Stimulated activated CD4-positive, alpha-beta T cell treated with anti-CD3 and anti-CD28 coated beads, Interleukin-2, amount 100 ng/mL, for 24 hours (primary cell): Measurements from ENCODE around the gene RRM1.
"Not testable (repeated sequence)": the region's sequence is repeated elsewhere in the genome, so short reads cannot be mapped to it uniquely, and the experiment has no call there.

Experiments
- DNase-seq, 2 donors: peaks; one replicate each; pipeline ENCODE4 v3.0.0-alpha.2; 2020

Gene RRM1

DNA sequence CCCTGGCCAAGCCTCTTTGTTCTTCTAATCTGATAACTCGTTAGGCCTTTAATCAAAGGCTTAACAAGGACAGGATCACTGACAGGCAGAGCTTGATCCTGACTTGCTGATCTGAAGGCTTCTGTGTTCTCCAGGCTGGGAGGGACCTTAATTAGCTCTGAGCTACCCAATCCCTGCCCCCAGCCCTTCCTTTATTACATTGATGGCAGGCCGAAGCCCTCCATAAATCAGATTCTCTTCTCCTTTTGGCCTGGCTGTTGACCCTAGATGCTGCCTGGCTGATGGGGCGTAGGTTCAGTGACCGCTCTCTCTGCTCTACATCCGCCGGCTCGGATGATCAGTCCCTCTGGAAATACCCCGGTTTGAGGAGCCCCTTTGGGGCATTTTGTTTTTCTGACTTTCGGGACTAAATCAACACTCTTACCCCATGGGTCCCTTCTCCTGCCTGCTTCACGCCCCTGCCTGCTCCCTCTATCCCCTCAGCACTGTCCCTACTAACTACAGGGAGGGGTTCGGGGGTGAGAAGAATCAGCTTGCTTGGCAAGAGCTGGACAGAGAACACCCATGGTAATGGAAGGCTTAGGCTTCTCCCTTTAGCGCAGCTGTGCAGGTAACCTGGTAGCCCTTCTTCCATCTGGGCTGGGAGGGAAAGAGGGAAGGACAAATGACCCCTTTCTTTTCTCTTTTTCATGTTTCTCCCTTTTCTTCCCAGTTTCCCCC, 10.0 kb upstream of the RRM1 start:
- DNase-seq = no peak

GRCh38 chr11:4085575-4085974, 9.0 kb upstream of the RRM1 start:
- DNase-seq = no peak

- DNase-seq = no peak
Measured at GRCh38 chr11:4086575-4087353, 7.8 kb upstream of the RRM1 start.

DNA sequence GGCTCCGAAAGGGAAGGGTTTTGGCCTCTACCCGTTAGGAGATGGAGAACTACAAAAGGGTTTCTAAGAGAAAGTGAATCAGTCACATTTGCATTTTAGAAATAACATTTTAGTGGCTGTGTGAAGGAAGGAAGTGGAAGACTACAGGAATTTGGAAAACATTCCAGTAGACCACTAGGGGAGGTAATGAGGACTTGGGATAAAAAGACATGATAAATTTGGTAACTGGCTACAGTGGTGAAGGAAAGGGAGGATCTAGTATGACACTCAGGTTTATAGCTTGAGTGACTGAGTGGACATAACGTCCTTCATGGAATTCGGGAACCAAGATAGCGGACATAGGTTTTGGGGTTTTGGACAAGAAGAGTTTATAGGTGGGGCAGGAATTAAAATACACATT, 7.0 kb upstream of the RRM1 start:
- DNase-seq = no peak

DNA sequence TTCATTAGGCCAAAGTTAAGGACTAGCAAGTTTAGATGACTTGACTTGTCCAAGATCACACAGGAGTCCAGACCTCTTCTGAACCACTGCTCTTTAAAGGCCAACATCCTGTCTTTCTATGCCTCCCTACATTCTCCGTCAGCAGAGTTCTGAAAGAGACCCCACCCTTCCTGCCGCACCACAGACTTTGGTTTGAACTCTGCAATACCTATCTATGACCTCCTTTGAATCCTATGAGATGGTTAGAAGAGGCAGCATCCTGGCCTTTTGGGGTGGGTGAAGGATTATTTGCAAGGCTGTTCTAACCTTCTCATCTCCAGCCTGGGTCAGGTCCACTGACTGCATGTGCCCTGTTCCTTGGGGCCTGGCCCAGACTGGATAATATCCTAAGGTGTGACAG, 4.3 kb upstream of the RRM1 start:
- DNase-seq = no peak

DNA sequence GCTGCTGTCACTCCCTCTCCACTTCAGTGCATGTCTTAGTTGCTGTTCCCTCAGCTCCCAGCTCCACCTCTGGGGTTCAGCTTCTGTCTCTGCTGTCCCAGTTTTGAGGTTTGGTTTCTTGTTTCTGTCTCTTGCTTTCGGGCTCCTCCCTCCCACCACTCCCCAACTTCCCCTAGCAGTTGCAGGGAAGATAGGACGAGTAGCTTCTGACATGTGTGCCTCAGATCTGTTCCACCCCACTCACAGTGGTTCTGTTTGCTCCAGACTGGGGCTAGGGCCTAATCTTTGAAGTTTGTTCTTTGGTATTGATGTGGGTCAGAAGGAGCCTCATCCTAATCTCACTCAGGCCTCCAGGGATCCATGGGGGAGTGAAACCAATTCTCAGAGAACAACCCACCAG, 2.6 kb upstream of the RRM1 start:
- DNase-seq = peak in 1 of 2 donors; percentile 20

GRCh38 chr11:4093519-4094347, 866 bp upstream of the RRM1 start:
- no peak for DNase-seq

DNA sequence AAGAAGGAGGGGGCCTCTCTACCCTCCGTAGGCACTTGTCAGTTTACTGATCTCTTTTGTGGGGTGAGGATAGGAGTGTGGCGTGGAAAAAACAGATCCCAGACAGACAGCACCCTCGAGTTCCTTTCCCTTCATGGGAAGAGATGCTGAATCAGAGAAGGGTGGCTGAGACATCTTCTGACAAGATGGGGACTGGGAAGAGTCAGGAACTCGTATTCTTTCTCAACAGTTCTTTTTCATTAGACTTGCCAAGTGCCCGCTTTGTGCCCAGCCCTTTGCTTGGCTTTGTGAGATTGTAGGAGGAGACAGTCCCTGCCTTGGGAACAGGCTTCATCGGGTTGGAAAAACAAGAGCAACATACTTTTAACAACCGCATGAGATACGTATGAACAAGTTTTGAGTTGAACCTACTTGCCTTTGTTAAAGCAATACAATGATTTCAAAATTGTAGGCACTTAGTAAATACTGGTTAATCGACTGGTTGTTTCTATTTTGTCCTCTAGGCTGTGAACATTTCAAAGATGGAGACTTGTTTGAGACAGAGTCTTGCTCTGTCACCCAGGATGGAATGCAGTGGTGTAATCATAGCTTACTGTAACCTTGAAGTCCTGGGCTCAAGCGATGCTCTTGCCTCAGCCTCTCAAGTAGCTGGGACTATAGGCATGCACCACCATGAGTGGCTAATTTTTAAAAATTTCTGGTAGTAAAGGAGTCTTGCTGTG, 1.1 kb downstream of the RRM1 start:
- no peak for DNase-seq

DNA sequence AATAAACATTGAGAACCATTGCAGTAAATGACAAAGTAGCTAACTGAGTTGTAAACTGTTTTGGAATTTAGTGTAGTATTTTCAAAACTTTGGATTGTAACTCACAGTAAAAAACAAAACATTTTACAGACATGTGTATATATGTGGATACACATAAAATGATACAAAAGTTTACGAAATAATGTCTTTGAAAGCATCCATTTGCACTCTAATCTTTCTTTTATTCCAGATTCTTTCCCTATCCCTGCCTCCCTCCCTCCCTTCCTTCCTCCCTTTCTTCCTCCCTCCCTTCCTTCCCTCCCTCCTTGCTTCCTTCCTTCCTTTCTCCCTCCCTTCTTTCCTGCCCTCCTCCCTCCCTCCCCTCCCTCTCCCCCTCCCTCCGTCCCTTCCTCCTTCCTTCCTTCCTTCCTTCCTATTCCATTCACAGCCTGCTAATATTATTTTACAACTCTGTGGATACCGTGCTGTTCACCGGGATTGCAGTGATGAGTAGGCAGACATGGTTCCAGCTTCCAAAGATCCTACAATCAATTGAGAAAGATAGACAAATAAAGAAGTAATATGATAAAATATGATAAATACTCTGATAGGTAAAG, 3.5 kb downstream of the RRM1 start:
- DNase-seq = no peak

DNA sequence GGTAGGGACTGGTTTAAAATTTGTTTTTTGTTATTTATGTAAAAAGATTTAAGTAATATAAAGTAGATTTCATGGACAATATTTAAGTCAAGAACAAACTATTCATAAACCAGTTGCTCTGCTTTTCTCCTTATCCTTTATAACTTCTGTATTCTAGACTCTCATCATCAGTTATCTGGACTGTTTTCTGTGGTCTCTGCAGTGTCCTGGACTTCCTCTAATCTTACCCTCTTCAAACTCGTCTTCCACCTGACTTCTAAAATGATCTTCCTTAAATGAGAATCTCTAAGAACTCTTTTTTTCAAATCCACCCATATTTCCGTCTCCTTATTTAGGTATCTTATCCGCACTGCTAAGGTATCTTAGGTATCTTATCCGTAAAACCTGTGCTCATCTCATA, 8.1 kb downstream of the RRM1 start:
- no peak for DNase-seq

DNA sequence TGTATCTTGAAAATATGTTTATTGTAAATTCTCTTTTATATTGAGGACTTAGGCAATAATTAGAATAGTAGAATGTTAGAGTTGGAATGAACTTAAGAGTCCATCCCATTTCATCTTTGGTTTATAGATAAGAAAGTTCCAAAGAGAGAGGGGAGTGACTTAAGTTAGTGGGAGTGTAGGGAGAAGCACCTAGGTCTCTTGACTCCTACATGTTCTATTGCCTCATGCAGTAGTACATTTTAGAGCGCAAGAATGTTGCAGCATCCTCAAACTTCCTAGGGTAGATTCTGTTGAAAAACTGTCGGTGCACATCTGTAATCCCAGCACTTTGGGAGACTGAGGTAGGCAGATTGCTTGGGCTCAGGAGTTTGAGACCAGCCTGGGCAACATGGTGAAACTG, 8.7 kb downstream of the RRM1 start:
- DNase-seq = no peak

DNA sequence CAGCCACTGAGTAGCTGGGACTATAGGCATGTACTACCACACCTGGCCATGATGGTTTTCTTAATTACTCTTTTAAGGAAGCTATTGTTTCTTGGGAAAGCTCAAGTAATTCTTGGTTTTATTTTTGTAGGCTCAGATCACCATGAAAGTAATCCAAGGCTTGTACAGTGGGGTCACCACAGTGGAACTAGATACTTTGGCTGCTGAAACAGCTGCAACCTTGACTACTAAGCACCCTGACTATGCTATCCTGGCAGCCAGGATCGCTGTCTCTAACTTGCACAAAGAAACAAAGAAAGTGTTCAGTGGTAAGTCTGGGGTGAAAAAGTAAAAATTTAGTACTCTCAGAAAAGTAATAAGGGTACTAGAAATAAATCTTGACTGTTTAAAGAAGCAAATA, 11.3 kb downstream of the RRM1 start:
- no peak for DNase-seq

DNA sequence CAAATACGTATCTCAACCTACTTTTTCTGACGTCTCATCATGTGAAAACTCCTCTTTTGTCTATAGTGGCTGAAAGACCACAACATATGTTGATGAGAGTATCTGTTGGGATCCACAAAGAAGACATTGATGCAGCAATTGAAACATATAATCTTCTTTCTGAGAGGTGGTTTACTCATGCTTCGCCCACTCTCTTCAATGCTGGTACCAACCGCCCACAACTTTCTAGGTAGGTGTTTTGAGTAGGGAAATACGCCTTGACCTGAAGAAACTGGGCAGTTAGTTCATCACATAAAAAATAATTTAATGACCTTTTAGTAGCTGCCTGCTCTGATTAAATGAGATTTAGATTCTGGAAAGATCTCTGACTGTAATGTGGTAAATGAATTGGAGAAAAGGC, 17.2 kb downstream of the RRM1 start:
- no peak for DNase-seq

GRCh38 chr11:4115128-4115527, 20.5 kb downstream of the RRM1 start:
- DNase-seq = no peak

- no peak for DNase-seq
Measured at GRCh38 chr11:4118107-4118506, 23.5 kb downstream of the RRM1 start.

GRCh38 chr11:4123218-4123617, 28.6 kb downstream of the RRM1 start:
- DNase-seq = no peak

DNA sequence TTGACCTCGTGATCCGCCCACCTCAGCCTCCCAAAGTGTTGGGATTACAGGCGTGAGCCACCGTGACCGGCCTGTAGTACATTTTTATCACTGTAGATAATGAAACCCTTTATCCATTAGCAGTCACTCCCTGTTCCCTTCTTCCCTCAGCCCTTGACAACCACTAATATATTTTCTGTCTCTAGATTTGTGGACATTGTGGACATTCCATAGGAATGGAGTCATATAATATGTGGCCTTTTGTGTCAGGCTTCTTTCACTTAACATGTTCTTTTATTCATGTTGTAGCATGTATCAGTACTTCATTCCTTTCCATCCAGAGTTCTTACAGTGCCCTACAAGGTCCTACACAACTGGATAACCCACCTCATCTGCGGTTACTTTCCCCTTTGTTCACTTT, 30.5 kb downstream of the RRM1 start:
- no peak for DNase-seq

DNA sequence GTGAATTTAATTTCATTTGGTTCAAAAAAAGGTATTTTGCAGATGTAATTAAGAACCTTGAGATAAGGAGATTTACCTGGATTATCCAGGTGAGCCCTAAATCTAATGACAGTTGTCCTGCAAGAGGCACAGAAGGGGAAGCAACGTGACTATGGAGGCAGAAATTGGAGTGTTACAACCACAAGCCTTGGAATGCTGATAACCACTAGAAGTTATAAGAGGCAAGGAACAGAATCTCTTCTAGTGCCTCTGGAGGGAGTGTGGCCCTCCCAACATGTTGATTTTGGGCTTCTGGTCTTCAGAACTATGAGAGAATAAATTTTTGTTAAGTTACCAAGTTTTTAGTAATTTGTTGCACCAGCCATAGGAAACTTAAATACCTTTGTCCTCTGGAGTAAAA, 32.8 kb downstream of the RRM1 start:
- DNase-seq = no peak

- not testable (repeated sequence) for DNase-seq
Measured at GRCh38 chr11:4130219-4130618, 35.6 kb downstream of the RRM1 start.

GRCh38 chr11:4134806-4135205, 40.2 kb downstream of the RRM1 start:
- DNase-seq = no peak

DNA sequence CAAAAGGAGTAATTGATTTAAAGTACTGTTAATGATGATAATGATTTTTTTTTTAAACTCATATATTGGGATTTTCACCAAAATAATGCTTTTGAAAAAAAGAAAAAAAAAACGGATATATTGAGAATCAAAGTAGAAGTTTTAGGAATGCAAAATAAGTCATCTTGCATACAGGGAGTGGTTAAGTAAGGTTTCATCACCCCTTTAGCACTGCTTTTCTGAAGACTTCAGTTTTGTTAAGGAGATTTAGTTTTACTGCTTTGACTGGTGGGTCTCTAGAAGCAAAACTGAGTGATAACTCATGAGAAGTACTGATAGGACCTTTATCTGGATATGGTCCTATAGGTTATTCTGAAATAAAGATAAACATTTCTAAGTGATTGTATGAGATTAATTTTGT, 43.9 kb downstream of the RRM1 start:
- no peak for DNase-seq

- DNase-seq = no peak
Measured at GRCh38 chr11:4140067-4140636, 45.6 kb downstream of the RRM1 start.
